NCI-H1048 (cell line): ENCODE measurements around the gene RUBCNL.
"Not testable (repeated sequence)": the region's sequence is repeated elsewhere in the genome, so short reads cannot be mapped to it uniquely, and the experiment has no call there.

Experiments
- DNase-seq: peaks from one replicate; lab custom pipeline; 2025; lab: John Stamatoyannopoulos, UW

The RUBCNL gene, protein sequence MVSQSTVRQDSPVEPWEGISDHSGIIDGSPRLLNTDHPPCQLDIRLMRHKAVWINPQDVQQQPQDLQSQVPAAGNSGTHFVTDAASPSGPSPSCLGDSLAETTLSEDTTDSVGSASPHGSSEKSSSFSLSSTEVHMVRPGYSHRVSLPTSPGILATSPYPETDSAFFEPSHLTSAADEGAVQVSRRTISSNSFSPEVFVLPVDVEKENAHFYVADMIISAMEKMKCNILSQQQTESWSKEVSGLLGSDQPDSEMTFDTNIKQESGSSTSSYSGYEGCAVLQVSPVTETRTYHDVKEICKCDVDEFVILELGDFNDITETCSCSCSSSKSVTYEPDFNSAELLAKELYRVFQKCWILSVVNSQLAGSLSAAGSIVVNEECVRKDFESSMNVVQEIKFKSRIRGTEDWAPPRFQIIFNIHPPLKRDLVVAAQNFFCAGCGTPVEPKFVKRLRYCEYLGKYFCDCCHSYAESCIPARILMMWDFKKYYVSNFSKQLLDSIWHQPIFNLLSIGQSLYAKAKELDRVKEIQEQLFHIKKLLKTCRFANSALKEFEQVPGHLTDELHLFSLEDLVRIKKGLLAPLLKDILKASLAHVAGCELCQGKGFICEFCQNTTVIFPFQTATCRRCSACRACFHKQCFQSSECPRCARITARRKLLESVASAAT

DNA sequence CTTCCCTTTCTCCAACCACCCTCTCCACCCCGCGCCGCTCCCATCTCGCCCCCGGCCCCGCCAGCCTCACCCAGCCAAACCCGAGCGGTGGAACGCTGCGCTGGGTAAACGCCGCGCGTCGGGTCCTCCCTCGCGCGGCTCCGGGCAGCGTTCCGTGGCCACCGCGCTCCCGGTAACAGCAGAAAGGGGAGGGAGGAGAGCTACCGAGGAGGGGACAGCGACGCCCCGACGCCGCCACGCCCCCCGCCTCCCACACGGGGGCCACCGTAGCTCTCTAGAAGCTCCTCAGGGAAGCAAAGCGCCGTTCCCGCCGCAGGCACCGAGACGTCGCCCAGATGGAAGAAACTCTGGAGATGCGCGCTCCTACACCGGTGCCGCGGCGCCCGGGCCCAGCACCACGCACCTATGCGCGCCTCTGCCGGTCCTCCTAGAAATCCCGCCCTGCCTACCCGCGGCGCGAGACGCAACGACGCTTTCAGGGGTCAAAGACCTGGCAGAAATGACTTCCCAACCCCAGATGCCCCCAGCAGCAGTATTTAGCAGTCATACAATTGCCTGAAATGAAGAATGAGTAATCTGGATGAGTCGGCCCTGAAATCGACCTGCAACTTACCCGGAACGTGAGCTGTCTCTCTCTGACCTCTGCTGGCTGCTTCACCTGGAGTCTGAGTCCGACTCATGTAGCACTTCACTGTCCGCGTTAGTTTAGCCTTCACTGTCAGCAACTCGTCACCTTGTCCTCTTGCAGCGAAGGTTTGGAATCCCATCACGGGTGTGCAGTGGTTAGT lies at the start of gene RUBCNL:
TSS of gene RUBCNL (minus strand) at position 189 of the 788 bp plus-strand sequence. CDS start 14,777 bp downstream, outside the sequence.
- no peak for DNase-seq

DNA sequence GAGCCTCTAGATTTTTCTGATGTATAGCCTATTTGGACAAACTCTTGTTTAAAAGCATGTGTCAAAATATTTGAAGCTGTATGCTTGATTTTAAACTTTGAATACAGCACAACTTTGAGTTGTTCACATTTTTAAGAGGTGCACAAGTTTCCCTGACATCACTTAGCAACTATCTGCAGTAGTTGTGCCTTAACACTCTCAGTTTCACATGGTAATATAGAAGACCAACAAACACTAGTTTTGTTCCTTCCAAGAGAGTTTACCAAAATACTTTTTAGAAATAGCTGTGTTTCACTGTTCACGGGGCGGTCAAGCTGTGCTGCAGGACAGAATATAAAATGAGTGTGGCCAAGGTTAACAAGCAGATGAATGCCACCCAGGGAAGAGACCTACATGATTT lies 42.5 kb upstream of the RUBCNL start:
- not testable (repeated sequence) for DNase-seq

DNA sequence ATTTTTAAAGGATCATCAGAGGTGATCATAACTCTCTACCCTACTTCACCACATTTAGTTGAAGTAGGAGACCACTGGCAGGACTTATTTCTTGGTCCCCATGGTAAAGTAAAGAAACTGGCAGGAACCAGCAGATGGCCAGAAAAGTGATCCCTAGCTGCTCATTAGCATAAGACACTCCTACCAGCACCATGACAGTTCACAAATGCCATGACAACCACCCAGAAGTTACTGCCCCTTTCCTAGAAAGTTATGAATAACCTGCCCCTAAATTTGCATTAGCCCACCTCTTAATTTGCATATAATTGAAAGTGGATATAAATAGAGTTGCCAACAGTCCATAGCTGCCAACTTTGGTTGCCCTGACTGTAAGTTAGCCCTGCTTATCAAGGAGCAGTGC lies 18.4 kb upstream of the RUBCNL start:
- no peak for DNase-seq

DNA sequence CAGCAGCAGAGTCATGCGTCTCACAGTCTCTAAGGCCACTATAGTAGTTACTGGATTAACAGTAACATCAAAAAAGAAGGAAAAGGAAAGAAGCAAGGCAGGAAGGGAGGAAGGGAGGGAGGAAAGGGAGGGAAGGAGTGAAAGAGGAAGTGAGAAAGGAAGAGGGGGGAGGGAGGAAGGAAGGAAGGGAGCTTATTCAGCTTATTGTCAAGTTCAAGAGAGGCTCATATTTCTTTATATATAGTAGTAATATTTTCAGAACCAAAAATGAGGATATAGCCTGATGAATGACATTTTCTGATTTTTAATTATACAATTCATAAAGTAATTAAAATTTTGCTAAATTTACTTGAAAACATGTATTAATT lies 17.7 kb upstream of the RUBCNL start:
- no peak for DNase-seq

DNA sequence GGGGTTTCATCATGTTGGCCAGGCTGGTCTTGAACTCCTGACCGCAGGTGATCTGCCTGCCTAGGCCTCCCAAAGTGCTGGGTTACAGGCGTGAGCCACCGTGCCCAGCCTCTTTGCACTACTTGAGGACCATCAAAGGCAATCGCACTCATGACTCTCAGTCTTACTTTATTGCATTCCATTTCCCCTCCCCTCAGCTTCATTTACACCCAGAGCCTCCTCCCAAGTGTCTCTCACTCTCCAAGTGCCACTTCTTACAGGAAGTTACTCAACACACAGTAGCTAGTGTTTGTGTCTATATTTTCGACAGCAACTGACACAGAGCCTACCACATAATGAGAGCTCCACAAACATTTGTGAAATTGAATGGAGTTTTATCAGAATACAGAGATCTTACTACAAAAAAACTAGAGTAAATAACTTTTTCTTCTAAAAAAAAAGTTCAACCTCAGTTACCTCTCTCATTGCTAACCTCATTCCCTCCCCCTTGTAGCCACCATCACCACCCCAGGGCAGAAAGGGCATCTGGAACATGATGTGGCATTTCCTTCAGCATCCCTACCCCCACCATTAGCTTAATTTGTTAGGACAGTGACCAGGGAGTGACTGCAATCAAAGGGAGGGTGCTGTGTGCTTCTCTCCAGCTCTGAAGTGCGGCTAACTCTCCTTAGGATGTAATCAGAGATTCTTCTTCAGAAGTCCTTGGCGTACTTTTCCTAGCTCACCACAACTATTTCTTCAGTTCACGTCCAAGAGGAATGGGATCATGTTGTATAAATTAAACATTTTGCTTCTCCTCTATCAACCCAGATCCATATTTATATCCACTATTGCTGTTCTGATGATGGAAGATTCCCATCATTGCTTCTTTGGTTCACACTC lies 17.0 kb upstream of the RUBCNL start:
- no peak for DNase-seq

DNA sequence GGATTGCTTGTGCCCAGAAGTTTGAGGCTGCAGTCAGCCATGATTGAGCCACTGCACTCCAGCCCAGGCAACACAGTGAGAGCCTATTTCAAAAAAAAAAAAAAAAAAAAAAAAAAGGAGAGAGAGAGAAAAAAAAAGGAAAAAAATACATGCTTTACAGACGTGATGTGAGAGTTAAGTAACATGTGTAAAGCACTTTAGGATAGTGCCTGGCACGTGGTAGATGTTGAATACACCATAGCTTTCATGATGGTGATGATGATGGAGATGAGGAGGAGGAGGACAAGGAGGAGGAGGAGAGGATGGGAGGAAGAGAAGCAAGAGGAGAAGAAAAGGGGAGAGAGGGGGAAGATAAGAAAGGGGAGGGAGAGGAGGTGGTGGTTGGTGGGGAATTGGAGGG lies 15.1 kb upstream of the RUBCNL start:
- DNase-seq: no peak

DNA sequence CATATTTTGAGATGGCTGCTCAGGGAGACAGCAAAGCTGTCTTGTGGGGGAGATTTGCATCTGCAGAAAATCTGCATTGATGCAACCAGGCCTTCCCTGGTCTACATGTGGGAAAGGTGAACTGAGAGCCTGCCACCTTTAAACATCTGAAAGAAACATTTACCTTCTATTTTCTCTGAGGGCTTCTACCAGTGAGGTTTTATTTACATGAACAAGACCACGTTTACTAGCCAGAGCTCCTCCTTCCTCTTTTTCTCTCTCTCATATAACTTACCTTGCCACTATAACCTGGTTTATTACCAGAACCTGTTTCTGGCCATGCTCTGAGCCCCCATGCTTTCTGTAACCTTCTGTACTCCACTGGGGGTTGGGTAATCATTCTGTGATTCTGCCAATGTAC lies 14.4 kb upstream of the RUBCNL start:
- no peak for DNase-seq

DNA sequence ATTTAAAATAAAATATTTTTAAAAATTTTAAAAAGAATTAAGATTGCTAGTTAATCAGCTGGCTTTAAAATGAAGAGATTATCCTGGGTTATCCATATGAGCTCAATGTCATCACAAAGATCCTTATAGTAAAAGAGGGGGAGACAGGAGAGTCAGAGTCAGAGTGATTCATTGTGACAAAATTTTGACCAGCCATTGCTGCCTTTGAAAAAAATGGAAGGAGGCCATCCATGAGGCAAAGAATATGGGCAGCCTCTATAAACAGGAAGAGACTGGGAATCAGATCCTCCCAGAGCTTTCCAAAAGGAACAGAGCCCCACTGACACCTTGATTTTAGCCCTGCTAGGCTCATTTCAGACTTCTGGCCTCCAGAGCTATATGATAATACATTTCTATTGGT lies 9.3 kb upstream of the RUBCNL start:
- DNase-seq: no peak

DNA sequence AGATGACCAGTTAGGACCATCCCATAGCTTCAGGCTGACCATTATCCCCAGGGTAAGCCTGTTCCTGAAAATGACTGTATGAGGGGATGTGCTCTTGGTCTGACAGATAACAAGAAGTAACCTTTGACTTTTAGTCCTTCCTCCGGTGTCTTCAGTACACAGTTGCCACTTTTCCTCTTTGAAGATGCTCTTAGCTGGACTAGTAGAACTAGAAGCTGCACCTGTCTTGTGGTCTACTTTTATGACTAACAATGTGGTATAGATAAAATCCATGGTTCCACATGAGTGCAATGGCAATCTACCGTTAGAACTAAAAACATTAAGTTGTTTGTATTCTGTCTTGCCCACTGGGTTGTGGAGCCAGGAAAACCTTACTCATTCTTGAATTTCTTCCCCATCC lies 5.9 kb upstream of the RUBCNL start:
- no peak for DNase-seq

DNA sequence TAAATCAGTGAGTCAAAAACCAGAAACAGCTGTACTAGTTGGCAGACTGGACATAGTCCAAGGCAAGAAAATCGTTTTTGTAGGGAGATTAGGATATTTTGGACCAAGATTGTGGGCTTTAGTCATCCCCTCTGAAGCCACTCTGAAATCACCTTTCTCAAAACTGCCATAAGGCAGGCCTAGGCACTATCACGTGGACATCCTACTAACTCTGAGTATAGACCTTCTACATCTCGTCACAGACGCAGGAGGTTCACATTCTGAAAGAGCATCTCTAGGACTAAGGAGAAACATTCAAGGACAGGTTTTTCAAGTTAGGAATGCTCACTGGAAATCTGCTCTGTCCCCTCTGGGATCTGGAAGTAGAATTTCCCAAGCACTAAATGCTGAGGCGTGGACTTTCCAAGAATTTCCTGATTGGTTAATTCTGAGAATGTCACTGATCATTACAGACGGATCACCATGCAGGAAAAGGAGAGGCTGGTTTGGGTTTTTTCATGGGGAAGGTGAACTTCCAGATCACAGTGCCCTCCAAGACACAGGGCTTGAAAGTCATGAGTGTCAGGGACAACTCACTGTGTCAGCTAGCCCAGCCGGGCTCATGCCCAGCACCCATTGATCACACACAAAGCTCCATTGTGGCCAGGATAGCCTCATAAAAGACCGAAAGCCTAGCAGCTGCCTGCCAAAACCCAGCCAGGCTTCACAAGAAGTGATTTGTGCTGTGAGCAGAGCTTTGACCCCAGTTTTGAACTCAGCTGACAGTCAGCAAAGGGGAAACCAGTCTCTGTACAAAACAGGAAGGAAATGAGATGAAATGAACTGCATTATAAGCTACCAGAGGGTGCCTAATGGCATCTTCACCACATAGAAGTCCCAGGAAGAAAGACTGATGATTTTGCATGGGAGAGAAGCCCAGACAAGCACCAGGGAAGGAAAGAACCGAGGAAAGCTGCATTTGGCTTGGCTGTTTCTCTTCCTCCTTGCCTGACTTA lies 2.7 kb upstream of the RUBCNL start:
- DNase-seq: no peak

DNA sequence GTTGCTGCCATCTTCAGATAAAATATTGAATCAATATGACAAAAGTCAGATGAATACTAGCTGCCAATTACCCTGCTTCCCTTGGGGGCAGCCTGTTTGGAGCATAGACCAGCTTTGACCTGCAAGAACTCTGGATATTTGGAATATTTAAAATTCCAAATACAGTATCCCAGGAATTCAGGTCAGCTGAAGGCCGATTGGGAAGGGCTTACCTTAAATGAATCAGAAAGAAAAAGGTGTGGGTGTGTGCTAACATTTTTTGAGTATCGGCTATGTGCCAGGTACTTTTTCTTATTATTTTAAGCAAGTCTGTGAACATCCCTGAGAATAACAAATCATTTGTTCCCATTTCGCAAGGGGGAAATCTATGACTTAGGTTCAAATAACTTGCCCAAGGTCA lies 1.8 kb upstream of the RUBCNL start:
- DNase-seq: no peak

DNA sequence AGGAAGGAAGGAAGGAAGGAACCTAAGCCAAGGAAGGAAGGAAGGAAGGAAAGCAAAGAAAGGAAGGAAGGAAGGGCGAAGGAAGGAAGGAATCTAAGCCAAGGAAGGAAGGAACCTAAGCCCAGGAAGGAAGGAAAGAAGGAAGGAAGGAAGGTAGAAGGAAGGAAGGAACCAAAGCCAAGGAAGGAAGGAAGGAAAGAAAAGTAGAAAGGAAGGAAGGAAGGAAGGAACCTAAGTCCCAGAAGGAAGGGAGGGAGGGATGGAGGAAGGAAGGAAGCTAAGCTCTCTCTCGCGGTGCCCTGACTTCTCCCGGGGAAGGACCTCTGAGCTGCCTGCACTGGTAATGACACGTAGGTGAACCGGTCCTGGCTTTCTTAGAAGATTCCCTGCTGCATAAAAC lies 1.3 kb upstream of the RUBCNL start:
- no peak for DNase-seq

DNA sequence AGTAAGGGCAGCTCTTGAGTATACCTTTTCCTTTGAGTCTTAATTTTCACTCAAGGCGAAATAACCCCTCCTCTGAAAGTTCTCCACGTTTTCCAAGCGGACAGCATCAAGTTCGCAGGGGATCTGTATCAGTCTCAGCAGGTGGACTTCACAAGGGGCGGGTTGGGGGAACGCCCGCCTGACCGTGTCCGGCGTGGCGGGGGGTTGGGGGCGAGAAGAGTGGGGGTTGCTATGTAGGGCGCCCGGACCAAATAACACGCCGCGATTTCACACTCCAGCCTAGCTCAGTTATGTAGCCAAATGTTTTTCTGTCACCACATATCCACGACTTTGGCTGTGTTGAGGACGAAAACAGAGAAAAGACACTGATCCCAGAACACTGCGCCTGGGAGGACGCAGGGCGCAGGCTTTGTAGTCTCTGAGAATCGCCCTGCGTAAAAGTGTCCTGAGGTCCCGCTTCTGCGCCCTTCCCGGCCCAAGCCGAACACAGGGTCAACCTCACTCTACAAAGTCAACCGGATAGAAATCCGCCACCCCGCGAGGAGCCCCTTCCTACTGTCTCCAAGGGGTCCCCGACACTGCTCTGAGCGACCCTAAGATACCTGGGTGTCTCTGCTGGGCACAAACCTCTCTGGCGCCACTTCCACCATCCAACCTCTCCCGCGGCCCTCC lies 524 bp downstream of the RUBCNL start:
- no peak for DNase-seq

DNA sequence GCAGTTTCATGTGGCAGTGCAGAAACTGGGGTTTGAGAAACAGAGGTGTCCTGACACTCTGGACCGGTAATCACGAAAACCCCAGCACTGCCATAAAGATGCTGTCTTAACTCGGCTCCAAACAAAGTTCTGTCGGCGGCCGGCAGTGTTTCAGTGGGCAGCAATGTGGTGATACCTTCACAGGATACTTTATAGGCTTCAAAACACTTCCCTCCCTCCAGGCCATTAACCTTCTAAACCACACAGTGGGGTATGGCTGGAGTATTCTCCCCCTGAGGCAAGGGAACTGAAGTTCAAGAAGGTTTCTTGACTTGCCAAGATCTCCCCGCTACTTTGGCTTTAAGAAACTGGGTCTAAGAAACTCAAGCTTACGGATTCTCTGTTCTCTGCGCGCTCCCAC lies 1.1 kb downstream of the RUBCNL start:
- no peak for DNase-seq

DNA sequence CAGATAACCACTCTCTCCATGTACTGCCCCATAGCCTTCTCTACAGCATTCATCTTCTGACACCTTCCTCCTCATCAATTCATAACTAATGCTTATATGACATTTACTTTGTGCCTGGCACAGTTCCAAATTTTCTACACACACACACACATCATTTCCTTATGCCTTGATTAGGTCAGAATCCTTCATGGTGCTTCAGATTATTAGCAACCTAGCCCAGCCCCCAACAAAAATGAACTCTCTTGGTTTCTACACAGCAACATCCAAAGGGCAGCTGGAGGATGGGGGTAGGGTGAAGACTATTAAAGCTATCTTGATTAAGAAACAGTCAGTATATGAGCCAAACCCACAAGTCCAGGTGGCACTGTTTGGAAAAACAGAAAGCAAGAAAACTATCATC lies 3.7 kb downstream of the RUBCNL start:
- no peak for DNase-seq

DNA sequence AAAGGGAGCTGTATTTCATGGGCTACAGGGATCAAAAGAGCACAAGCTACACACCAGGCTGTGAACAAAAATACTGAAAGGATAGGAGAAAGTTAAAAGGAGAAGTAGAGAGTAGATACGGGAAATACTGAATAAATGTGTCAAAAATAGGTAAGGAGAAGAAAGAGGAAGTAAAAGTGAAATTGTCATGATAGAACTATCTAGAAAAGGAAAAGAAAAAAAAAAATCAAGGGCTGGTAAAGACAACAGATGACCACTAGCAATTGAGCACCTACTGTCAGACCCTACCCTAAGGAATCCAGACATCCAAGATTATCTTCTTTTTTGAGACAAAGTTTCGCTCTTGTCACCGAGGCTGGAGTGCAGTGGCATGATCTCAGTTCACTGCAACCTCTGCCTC lies 4.8 kb downstream of the RUBCNL start:
- no peak for DNase-seq

DNA sequence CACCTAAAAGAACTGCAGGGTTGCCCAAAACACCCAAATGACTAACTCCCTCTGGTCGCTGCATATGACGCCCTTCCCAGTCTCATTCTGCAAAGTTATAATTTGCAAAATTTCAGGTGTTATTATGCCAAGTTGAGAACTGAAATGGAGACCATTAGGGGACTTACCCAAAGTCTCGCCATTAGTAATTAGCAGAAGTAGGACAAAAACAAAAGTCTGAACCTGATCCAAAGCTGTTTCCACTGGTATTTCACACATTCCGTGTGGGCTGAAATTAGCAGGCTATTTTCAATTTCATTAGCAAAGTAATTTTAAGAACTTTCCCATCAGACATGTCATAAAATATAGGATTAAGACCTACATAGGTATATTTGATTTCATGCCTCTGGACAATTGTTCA lies 6.8 kb downstream of the RUBCNL start:
- DNase-seq: no peak

DNA sequence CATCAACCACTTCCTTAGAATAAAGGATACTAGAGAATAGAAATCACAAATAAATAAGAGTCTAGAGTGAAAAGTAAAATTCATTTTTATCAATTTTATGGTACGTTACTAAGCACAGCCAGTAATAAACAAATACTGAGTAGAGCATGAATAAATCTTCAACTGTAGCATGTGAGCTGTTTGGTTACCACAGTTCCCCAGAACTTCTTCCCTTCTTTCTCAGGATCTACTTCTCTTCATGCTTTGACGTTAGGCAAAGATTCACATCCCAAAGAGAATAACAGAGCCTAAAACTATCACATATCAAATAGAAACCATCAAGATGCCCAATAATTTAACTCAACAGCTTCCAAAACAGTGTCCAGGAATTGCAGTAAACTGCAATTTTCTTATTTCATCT lies 7.4 kb downstream of the RUBCNL start:
- no peak for DNase-seq

DNA sequence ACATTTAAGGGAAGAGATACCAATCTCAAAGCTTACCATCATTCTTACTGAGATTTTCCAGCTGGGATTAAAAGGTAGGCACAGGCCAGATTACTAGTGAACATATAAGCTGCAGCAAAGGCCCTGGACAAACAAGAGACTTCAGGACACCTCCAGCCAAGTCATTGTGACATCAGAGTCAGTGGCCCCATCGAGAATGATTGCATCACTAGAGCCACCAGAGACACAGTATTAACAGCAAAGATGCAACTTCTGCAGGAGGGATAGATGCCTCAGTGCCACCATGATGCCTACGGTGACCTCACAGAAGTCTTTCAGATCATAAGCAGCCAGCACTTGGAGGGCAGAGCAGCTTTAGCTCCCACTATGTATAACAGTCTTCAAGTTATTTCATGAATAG lies 8.6 kb downstream of the RUBCNL start:
- no peak for DNase-seq

DNA sequence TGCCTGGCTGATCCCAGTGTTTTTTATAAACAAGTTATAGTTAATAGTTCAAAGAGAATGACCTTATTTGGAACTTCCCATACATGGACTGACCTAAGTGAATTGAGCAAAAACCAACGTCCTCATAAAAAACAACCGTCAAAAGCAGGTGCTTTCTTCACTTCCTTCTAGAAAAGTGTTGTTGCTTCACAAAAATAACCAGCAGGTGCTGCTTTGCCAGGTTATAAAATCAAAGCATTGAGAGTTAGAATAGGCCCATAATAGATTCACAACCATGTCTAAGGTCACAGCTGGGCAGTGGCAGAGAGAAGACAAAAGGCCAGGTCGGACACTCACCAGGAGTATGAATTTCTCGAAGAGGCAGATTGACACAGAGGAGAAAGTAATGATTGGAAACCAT lies 9.5 kb downstream of the RUBCNL start:
- DNase-seq: no peak
